Fibroblast of skin of right biceps (primary cell): ENCODE measurements around the gene SUSD1.
"Not testable (repeated sequence)": the region's sequence is repeated elsewhere in the genome, so short reads cannot be mapped to it uniquely, and the experiment has no call there.

Source experiments
- DNase-seq: peaks from one replicate; pipeline ENCODE4 v3.0.0-alpha.2; 2013

The SUSD1 gene

GRCh38 chr9:112128399-112128798, 46.7 kb downstream of the SUSD1 start:
- DNase-seq: not testable (repeated sequence)

- DNase-seq: no peak
Observed at GRCh38 chr9:112127281-112127680, 47.8 kb downstream of the SUSD1 start.

GRCh38 chr9:112125951-112126388, 49.1 kb downstream of the SUSD1 start:
- DNase-seq: peak; percentile 10

GRCh38 chr9:112124156-112124555, 50.9 kb downstream of the SUSD1 start:
- DNase-seq: no peak

GRCh38 chr9:112121633-112122032, 53.5 kb downstream of the SUSD1 start:
- no peak for DNase-seq

GRCh38 chr9:112120439-112120925, 54.6 kb downstream of the SUSD1 start:
- no peak for DNase-seq

- no peak for DNase-seq
Observed at GRCh38 chr9:112120030-112120341, 55.1 kb downstream of the SUSD1 start.

- DNase-seq: no peak
Observed at GRCh38 chr9:112119225-112120029, 55.7 kb downstream of the SUSD1 start.

- no peak for DNase-seq
Observed at GRCh38 chr9:112118009-112118408, 57.1 kb downstream of the SUSD1 start.

- DNase-seq: no peak
Observed at GRCh38 chr9:112115970-112116753, 58.9 kb downstream of the SUSD1 start.

- DNase-seq: no peak
Observed at GRCh38 chr9:112115109-112115508, 60.0 kb downstream of the SUSD1 start.

GRCh38 chr9:112112941-112113681, 62.0 kb downstream of the SUSD1 start:
- DNase-seq: no peak

GRCh38 chr9:112112519-112112918, 62.6 kb downstream of the SUSD1 start:
- peak; percentile 94 for DNase-seq

GRCh38 chr9:112111461-112111860, 63.6 kb downstream of the SUSD1 start:
- DNase-seq: no peak

GRCh38 chr9:112110777-112111113, 64.4 kb downstream of the SUSD1 start:
- no peak for DNase-seq

GRCh38 chr9:112110094-112110776, 64.9 kb downstream of the SUSD1 start:
- no peak for DNase-seq

- DNase-seq: no peak
Observed at GRCh38 chr9:112104901-112105300, 70.2 kb downstream of the SUSD1 start.

- no peak for DNase-seq
Observed at GRCh38 chr9:112104401-112104800, 70.7 kb downstream of the SUSD1 start.

- no peak for DNase-seq
Observed at GRCh38 chr9:112103405-112103804, 71.7 kb downstream of the SUSD1 start.

GRCh38 chr9:112097712-112098688, 77.1 kb downstream of the SUSD1 start:
- peak; percentile 72 for DNase-seq

- no peak for DNase-seq
Observed at GRCh38 chr9:112094948-112095681, 80.0 kb downstream of the SUSD1 start.
